Measurements from ENCODE around the gene ELL2. TPM values are rescaled to one million over a fixed set of nuclear protein-coding genes. Genes with fewer than 3 reads are reported as not detected.

Gene ELL2
- total RNA-seq, 3 donors from 2014 or later (not counting 1 experiment from before 2014, with no cell fraction given) = 52.8 to 78.2 (median 69.4) TPM

DNA sequence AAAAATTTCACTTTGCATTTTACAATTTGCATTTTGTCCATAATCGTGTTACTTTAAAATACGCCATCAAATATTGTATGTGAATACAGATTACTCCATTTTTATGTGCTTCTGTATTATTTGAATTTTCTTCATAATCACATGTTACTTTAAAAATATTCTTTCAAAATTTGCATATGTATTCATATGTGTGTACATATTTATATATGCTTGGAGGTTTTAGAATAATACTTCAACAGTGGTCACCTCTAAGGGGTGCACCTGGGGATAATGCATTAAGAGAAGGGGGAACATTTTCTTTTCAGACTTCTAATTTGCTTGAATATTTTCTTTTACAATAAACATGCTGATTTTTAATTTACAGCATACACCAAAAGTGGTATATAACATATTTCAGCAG, 21.9 kb upstream of the ELL2 start:
- no peak for DNase-seq
- no peaks in the 10 kb centered on the region for H3K36me3 Mint-ChIP-seq
- no peaks in the 10 kb centered on the region for H3K9me3 ChIP-seq (ENCODE audit: control insufficient read depth, insufficient read depth, low read length)
- no peaks in the 10 kb centered on the region for H3K9me3 Mint-ChIP-seq
- WGBS (ENCODE audit: insufficient coverage) = no CpG with 5 or more reads among the region's 2 CpGs
- ATAC-seq = no peak
- no peak overlapping the region for H3K4me3 ChIP-seq (ENCODE audit: low read length)
- no peak overlapping the region for H3K27ac ChIP-seq (ENCODE audit: low read length)
- no peak overlapping the region for H3K27ac Mint-ChIP-seq
- intact Hi-C loops (cut with micrococcal nuclease) = no loop called here
- peaks cover 7% of the 10 kb centered on the region for H3K4me1 ChIP-seq (ENCODE audit: control insufficient read depth, insufficient read depth, low read length)
- H3K27me3 Mint-ChIP-seq (ENCODE audit: low read depth in 2 of 2) = peaks cover 0 to 10% of the 10 kb centered on the region in 2 donors
- H3K4me3 Mint-ChIP-seq = no peak overlapping the region
- TF ChIP-seq, protein P1, sequence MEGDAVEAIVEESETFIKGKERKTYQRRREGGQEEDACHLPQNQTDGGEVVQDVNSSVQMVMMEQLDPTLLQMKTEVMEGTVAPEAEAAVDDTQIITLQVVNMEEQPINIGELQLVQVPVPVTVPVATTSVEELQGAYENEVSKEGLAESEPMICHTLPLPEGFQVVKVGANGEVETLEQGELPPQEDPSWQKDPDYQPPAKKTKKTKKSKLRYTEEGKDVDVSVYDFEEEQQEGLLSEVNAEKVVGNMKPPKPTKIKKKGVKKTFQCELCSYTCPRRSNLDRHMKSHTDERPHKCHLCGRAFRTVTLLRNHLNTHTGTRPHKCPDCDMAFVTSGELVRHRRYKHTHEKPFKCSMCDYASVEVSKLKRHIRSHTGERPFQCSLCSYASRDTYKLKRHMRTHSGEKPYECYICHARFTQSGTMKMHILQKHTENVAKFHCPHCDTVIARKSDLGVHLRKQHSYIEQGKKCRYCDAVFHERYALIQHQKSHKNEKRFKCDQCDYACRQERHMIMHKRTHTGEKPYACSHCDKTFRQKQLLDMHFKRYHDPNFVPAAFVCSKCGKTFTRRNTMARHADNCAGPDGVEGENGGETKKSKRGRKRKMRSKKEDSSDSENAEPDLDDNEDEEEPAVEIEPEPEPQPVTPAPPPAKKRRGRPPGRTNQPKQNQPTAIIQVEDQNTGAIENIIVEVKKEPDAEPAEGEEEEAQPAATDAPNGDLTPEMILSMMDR (IDR thresholded peaks at IDR 0.05) = no peak
- H3K4me1 Mint-ChIP-seq = no peaks in the 10 kb centered on the region
- H3K27me3 ChIP-seq (ENCODE audit: control insufficient read depth, insufficient read depth, low read length) = no peaks in the 10 kb centered on the region
- no peaks in the 10 kb centered on the region for H3K36me3 ChIP-seq (ENCODE audit: control insufficient read depth, insufficient read depth, low read length)

GRCh38 chr5:95983080-95983479, 21.4 kb upstream of the ELL2 start:
- TF ChIP-seq, protein P1 (IDR thresholded peaks at IDR 0.05) = no peak
- no peak overlapping the region for H3K27ac ChIP-seq (ENCODE audit: low read length)
- intact Hi-C loops (cut with micrococcal nuclease) = no loop called here
- H3K4me3 Mint-ChIP-seq = no peak overlapping the region
- no peaks in the 10 kb centered on the region for H3K4me1 Mint-ChIP-seq
- peaks cover 0 to 14% of the 10 kb centered on the region in 2 donors for H3K27me3 Mint-ChIP-seq (ENCODE audit: low read depth in 2 of 2)
- no peaks in the 10 kb centered on the region for H3K27me3 ChIP-seq (ENCODE audit: control insufficient read depth, insufficient read depth, low read length)
- H3K36me3 Mint-ChIP-seq = no peaks in the 10 kb centered on the region
- H3K9me3 ChIP-seq (ENCODE audit: control insufficient read depth, insufficient read depth, low read length) = no peaks in the 10 kb centered on the region
- H3K9me3 Mint-ChIP-seq = no peaks in the 10 kb centered on the region
- no peaks in the 10 kb centered on the region for H3K36me3 ChIP-seq (ENCODE audit: control insufficient read depth, insufficient read depth, low read length)
- no peak for DNase-seq
- no peak for ATAC-seq
- H3K27ac Mint-ChIP-seq = no peak overlapping the region
- H3K4me3 ChIP-seq (ENCODE audit: low read length) = no peak overlapping the region
- H3K4me1 ChIP-seq (ENCODE audit: control insufficient read depth, insufficient read depth, low read length) = peaks cover 7% of the 10 kb centered on the region

- WGBS (ENCODE audit: insufficient coverage) = no CpG with 5 or more reads among the region's 1 CpG
- Histone ChIP-seq H3K36me3 (ENCODE audit: control insufficient read depth, insufficient read depth, low read length) (no peaks in the 10 kb centered on the region), H3K4me1 (ENCODE audit: control insufficient read depth, insufficient read depth, low read length) (peaks cover 13% of the 10 kb centered on the region), H3K27me3 (ENCODE audit: control insufficient read depth, insufficient read depth, low read length) (no peaks in the 10 kb centered on the region), H3K9me3 (ENCODE audit: control insufficient read depth, insufficient read depth, low read length) (no peaks in the 10 kb centered on the region), H3K4me3 (ENCODE audit: low read length) (no peak overlapping the region), H3K27ac (ENCODE audit: low read length) (no peak overlapping the region)
- intact Hi-C loops (cut with micrococcal nuclease) = no loop called here
- no peaks in the 10 kb centered on the region for H3K9me3 Mint-ChIP-seq
- H3K27ac Mint-ChIP-seq = no peak overlapping the region
- TF ChIP-seq, protein P1 (IDR thresholded peaks at IDR 0.05) = no peak
- H3K4me3 Mint-ChIP-seq = no peak overlapping the region
- H3K36me3 Mint-ChIP-seq = no peaks in the 10 kb centered on the region
- no peak for DNase-seq
- no peak for ATAC-seq
- H3K27me3 Mint-ChIP-seq (ENCODE audit: low read depth in 2 of 2) = peaks cover 0 to 21% of the 10 kb centered on the region in 2 donors
- peaks cover 20 to 21% of the 10 kb centered on the region in 2 donors for H3K4me1 Mint-ChIP-seq
Observed at GRCh38 chr5:95976606-95977005, 15.0 kb upstream of the ELL2 start.

DNA sequence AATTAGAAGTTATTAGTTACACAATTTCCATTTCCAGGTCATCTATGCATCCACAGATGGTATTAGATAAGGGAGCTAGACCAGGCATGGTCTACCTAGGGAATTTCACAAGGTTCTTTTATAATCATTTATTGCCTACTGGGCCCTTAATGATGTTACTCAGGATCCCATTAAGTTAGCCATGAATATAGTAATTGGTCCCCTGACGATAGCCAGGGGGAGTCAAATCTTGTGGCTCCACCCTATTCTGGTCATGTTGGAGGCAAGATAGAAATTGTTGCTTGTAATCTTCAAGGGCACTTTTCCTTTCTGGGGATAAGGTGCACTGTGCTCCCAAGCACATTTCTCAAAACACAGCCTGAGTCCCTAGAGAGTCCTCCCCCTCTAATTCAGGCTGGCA, 14.1 kb upstream of the ELL2 start:
- H3K4me3 ChIP-seq (ENCODE audit: low read length) = no peak overlapping the region
- H3K4me1 ChIP-seq (ENCODE audit: control insufficient read depth, insufficient read depth, low read length) = peaks cover 6% of the 10 kb centered on the region
- Mint-ChIP-seq H3K36me3 (no peaks in the 10 kb centered on the region), H3K9me3 (no peaks in the 10 kb centered on the region), H3K27me3 (ENCODE audit: low read depth in 2 of 2) (peaks cover 0 to 21% of the 10 kb centered on the region in 2 donors), H3K4me1 (peaks cover 20 to 21% of the 10 kb centered on the region in 2 donors), H3K27ac (no peak overlapping the region), H3K4me3 (no peak overlapping the region)
- TF ChIP-seq, protein P1 (IDR thresholded peaks at IDR 0.05) = no peak
- H3K27me3 ChIP-seq (ENCODE audit: control insufficient read depth, insufficient read depth, low read length) = no peaks in the 10 kb centered on the region
- ATAC-seq (no peak), DNase-seq (no peak)
- WGBS (ENCODE audit: insufficient coverage) = 100% methylated on average over 1 of the region's 1 CpG
- H3K9me3 ChIP-seq (ENCODE audit: control insufficient read depth, insufficient read depth, low read length) = no peaks in the 10 kb centered on the region
- no peak overlapping the region for H3K27ac ChIP-seq (ENCODE audit: low read length)
- intact Hi-C loops (cut with micrococcal nuclease) = no loop called here
- no peaks in the 10 kb centered on the region for H3K36me3 ChIP-seq (ENCODE audit: control insufficient read depth, insufficient read depth, low read length)

All from natural killer cell (primary cell).